AG04450 (cell line): Measurements from ENCODE around the gene GPI. TPM values are rescaled to one million over a fixed set of nuclear protein-coding genes. Genes with fewer than 3 reads are reported as not detected.

Experiments
- CTCF ChIA-PET: fragments of 300-600, 350-600 bp; formaldehyde crosslinking; extraction: SDS; loops from one replicate; lab custom pipeline; 2022; ENCODE audit warnings: antibody characterized with exemption, inconsistent platforms; lab: Charles Lee
- POLR2A ChIA-PET: fragments of 350-600 bp; formaldehyde crosslinking; extraction: SDS; loops from one replicate; lab custom pipeline; 2021; ENCODE audit warnings: antibody characterized with exemption, inconsistent platforms; lab: Yijun Ruan, JAX
- DNase-seq: peaks from one replicate; pipeline ENCODE4 v3.0.0-alpha.2; 2011; ENCODE audit warnings: low read depth, low spot score
- H3K27ac ChIP-seq: one replicate; pipeline ENCODE4 v1.5.1; 2012; ENCODE audit warnings: low read depth, low read length, control low read depth
- H3K27me3 ChIP-seq: one replicate; pipeline ENCODE4 v1.6.0; 2012; ENCODE audit warnings: low read length; ENCODE audit not compliant: control insufficient read depth, insufficient read depth
- H3K4me3 ChIP-seq: 2 replicates; pipeline ENCODE4 v1.5.1; 2011; ENCODE audit warnings: mild to moderate bottlenecking, low read depth, low read length, control low read depth
- H3K9me3 ChIP-seq: 2 replicates; pipeline ENCODE4 v1.5.1; 2012; ENCODE audit warnings: low read length; ENCODE audit not compliant: control insufficient read depth, insufficient read depth
- polyA plus RNA-seq: library from polyadenylated mRNA; depleted of rRNA; stranded (reverse); fragments of >200 nt; gene quantifications from 2 replicates; pipeline ENCODE4 v1.2.3, GENCODE V29; 2011; rRNA removed
- TF ChIP-seq, protein P1 (sequence below): IDR thresholded peaks from 2 replicates; pipeline ENCODE4 v1.5.1; 2011; ENCODE audit warnings: low read depth, low read length, control low read depth, inconsistent platforms

GPI gene
- polyA plus RNA-seq, 1 experiment = 141 TPM

DNA sequence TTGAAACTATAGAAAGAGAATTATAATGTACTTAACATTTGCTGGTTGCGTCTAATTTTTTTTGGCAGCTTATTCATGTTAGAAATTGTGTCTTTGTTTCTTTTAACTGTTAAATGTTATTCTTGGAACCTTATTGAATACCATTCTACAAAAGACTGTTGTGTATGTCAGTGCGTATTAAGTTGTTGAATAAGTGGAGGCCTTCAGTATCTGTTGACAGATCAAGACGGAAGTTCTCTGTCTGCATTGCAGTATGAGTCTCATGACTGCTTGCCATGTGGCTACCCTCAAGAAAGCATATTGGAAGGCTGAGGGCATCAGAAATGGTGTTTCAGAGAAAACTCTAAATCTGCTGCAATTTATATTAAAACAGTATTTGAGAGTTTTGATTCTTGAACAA lies 71.7 kb downstream of the GPI start:
- CTCF ChIA-PET = interaction anchor here (0.6 kb wide), 1 partner anchor 14 kb away, joined by 5 read pairs; no protein-coding TSS in a partner anchor
- Histone ChIP-seq H3K4me3 (no peak overlapping the region), H3K9me3 (no peaks in the 10 kb centered on the region), H3K27me3 (no peaks in the 10 kb centered on the region), H3K27ac (no peak overlapping the region)
- DNase-seq = no peak
- POLR2A ChIA-PET = no interaction called here
- TF ChIP-seq, protein P1, sequence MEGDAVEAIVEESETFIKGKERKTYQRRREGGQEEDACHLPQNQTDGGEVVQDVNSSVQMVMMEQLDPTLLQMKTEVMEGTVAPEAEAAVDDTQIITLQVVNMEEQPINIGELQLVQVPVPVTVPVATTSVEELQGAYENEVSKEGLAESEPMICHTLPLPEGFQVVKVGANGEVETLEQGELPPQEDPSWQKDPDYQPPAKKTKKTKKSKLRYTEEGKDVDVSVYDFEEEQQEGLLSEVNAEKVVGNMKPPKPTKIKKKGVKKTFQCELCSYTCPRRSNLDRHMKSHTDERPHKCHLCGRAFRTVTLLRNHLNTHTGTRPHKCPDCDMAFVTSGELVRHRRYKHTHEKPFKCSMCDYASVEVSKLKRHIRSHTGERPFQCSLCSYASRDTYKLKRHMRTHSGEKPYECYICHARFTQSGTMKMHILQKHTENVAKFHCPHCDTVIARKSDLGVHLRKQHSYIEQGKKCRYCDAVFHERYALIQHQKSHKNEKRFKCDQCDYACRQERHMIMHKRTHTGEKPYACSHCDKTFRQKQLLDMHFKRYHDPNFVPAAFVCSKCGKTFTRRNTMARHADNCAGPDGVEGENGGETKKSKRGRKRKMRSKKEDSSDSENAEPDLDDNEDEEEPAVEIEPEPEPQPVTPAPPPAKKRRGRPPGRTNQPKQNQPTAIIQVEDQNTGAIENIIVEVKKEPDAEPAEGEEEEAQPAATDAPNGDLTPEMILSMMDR = no peak

GRCh38 chr19:34448191-34448590 lies 83.2 kb downstream of the GPI start:
- Histone ChIP-seq H3K4me3 (no peak overlapping the region), H3K27ac (no peak overlapping the region), H3K27me3 (no peaks in the 10 kb centered on the region), H3K9me3 (no peaks in the 10 kb centered on the region)
- no peak for DNase-seq
- ChIA-PET POLR2A (no interaction called here), CTCF (no interaction called here)
- TF ChIP-seq, protein P1 = no peak

Other genes starting within 250 kb of the GPI start
- 97.0 and 99.2 TPM in 2 replicates for gene LSM14A, start 192.7 kb upstream of the GPI start, polyA plus RNA-seq
- gene GARRE1, start 110.6 kb upstream of the GPI start, polyA plus RNA-seq = 16.8 and 17.6 TPM in 2 replicates
- gene PDCD2L, start 39.2 kb downstream of the GPI start, polyA plus RNA-seq = 11.3 and 14.0 TPM in 2 replicates
- gene UBA2, start 63.2 kb downstream of the GPI start, polyA plus RNA-seq = 156 and 162 TPM in 2 replicates
- gene WTIP, start 116.6 kb downstream of the GPI start, polyA plus RNA-seq = 27.2 and 32.1 TPM in 2 replicates